HFFc6 (cell line): ENCODE data around the gene UROD. TPM values are rescaled to one million over a fixed set of nuclear protein-coding genes. Genes with fewer than 3 reads are reported as not detected.
"Not testable (repeated sequence)": the region's sequence is repeated elsewhere in the genome, so short reads cannot be mapped to it uniquely, and the experiment has no call there.

Source experiments
- DNase-seq: peaks from one replicate; pipeline ENCODE4 v3.0.0-alpha.2; 2018
- H3K27ac Mint-ChIP-seq: 2 replicates; pipeline ENCODE4 v1.8.0; 2020; ENCODE audit warnings: mild to moderate bottlenecking, mixed read lengths
- H3K27me3 Mint-ChIP-seq: 2 replicates; pipeline ENCODE4 v1.8.0; 2021; ENCODE audit warnings: mild to moderate bottlenecking, moderate library complexity, mixed read lengths; ENCODE audit not compliant: insufficient read depth
- H3K36me3 Mint-ChIP-seq: 2 replicates; pipeline ENCODE4 v1.8.0; 2021; ENCODE audit warnings: low read depth, mixed read lengths
- H3K4me1 Mint-ChIP-seq: 2 replicates; pipeline ENCODE4 v1.8.0; 2020; ENCODE audit warnings: low read depth, mixed read lengths
- H3K4me3 Mint-ChIP-seq: 2 replicates; pipeline ENCODE4 v1.8.0; 2020; ENCODE audit warnings: mild to moderate bottlenecking, moderate library complexity, mixed read lengths
- H3K9me3 Mint-ChIP-seq: 2 replicates; pipeline ENCODE4 v1.8.0; 2020; ENCODE audit warnings: mild to moderate bottlenecking, mixed read lengths
- CTCF ChIP-seq: fragments of 200-600 bp; sonication (generic); IDR thresholded peaks from 2 replicates; pipeline ENCODE4 v1.5.0; 2021; ENCODE audit warnings: antibody characterized with exemption, mild to moderate bottlenecking
- total RNA-seq, 6 experiments: library from RNA; stranded (reverse); fragmentation: NEBNext Ultra II Directional; extraction: Animal tissue kit (Norgen Biotek cat#: 25700); gene quantifications; 2 replicates in 1 of 6; 3 replicates in 5 of 6; pipeline ENCODE4 v1.2.3, GENCODE V29; 2021

The UROD gene
- total RNA-seq, 6 experiments from 2014 or later: 121 to 137 (median 128) TPM

- no peak overlapping the region for H3K4me3 Mint-ChIP-seq
- H3K36me3 Mint-ChIP-seq: no peaks in the 10 kb centered on the region
- H3K9me3 Mint-ChIP-seq: no peaks in the 10 kb centered on the region
- H3K4me1 Mint-ChIP-seq: no peaks in the 10 kb centered on the region
- no peak overlapping the region for H3K27ac Mint-ChIP-seq
- TF ChIP-seq CTCF: no peak
- DNase-seq: no peak
- peaks cover 1% of the 10 kb centered on the region; the same call in 1 of the 2 replicates for H3K27me3 Mint-ChIP-seq
Observed at GRCh38 chr1:44995467-44996238, 16.4 kb upstream of the UROD start.

GRCh38 chr1:44999232-44999631 lies 12.8 kb upstream of the UROD start:
- TF ChIP-seq CTCF: no peak

GRCh38 chr1:45001011-45001481 lies 11.0 kb upstream of the UROD start:
- peaks cover 11% of the 10 kb centered on the region for H3K36me3 Mint-ChIP-seq
- no peak overlapping the region for H3K4me3 Mint-ChIP-seq
- no peak overlapping the region for H3K27ac Mint-ChIP-seq
- no peaks in the 10 kb centered on the region for H3K4me1 Mint-ChIP-seq
- no peaks in the 10 kb centered on the region for H3K9me3 Mint-ChIP-seq
- DNase-seq: no peak
- H3K27me3 Mint-ChIP-seq: no peaks in the 10 kb centered on the region; the same call in 1 of the 2 replicates
- TF ChIP-seq CTCF: no peak

More at GRCh38 chr1:44999232-44999631, 12.8 kb upstream of the UROD start:
- no peak for DNase-seq
- Mint-ChIP-seq H3K4me1 (no peaks in the 10 kb centered on the region), H3K27me3 (no peaks in the 10 kb centered on the region; the same call in 1 of the 2 replicates), H3K9me3 (no peaks in the 10 kb centered on the region), H3K4me3 (no peak overlapping the region), H3K27ac (no peak overlapping the region), H3K36me3 (peaks cover 11% of the 10 kb centered on the region)

GRCh38 chr1:45001576-45001975 lies 10.5 kb upstream of the UROD start:
- peaks cover 11% of the 10 kb centered on the region for H3K36me3 Mint-ChIP-seq
- not testable (repeated sequence) for H3K4me3 Mint-ChIP-seq, H3K27me3 Mint-ChIP-seq, DNase-seq, H3K9me3 Mint-ChIP-seq, H3K4me1 Mint-ChIP-seq, H3K27ac Mint-ChIP-seq

- TF ChIP-seq CTCF: no peak
- no peak for DNase-seq
- no peaks in the 10 kb centered on the region; the same call in 1 of the 2 replicates for H3K27me3 Mint-ChIP-seq
- H3K9me3 Mint-ChIP-seq: no peaks in the 10 kb centered on the region
- peaks cover 17% of the 10 kb centered on the region for H3K36me3 Mint-ChIP-seq
- H3K4me1 Mint-ChIP-seq: no peaks in the 10 kb centered on the region
- H3K4me3 Mint-ChIP-seq: no peak overlapping the region
- H3K27ac Mint-ChIP-seq: no peak overlapping the region
Observed at GRCh38 chr1:45002650-45003645, 9.1 kb upstream of the UROD start.
